Mammary epithelial cell (primary cell): Measurements from ENCODE around the gene NOTCH4.

Experiments used
- EZH2 ChIP-seq: IDR thresholded peaks from 2 replicates; pipeline ENCODE4 v1.6.1; 2012; ENCODE audit warnings: low read length, inconsistent platforms, borderline replicate concordance
- TF ChIP-seq, protein P1 (sequence below), 2 donors: IDR thresholded peaks in 1 of 2; conservative IDR thresholded peaks in 1 of 2; 2 replicates each; pipeline ENCODE4 v1.5.1; 2011 to 2012; ENCODE audit warnings: inconsistent platforms in 2 of 2, low read length in 2 of 2, mild to moderate bottlenecking in 2 of 2, control low read depth in 1 of 2, low read depth in 1 of 2; ENCODE audit not compliant: insufficient read depth in 1 of 2; ENCODE audit errors: extremely low read depth in 1 of 2

DNA sequence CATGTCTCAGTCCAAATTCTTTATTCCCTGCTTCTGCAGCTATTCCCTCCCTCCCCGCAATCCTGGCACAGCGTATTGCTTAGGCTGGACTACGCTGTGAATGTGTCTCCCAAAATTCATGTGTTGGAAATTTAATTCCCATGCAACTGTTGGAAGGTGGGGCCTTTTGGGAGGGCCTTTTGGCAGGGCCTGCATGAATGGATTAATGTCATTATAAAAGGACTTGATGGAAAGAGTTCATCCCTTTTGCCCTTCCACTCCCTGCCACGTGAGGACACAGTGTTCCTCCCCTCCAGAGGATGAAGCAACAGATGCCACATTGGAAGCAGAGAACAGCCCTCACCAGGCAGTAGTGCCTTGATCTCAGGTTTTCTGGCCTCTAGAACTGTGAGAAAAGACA is 20.4 kb upstream of the NOTCH4 start:
- no peak for TF ChIP-seq EZH2
- TF ChIP-seq, protein P1, sequence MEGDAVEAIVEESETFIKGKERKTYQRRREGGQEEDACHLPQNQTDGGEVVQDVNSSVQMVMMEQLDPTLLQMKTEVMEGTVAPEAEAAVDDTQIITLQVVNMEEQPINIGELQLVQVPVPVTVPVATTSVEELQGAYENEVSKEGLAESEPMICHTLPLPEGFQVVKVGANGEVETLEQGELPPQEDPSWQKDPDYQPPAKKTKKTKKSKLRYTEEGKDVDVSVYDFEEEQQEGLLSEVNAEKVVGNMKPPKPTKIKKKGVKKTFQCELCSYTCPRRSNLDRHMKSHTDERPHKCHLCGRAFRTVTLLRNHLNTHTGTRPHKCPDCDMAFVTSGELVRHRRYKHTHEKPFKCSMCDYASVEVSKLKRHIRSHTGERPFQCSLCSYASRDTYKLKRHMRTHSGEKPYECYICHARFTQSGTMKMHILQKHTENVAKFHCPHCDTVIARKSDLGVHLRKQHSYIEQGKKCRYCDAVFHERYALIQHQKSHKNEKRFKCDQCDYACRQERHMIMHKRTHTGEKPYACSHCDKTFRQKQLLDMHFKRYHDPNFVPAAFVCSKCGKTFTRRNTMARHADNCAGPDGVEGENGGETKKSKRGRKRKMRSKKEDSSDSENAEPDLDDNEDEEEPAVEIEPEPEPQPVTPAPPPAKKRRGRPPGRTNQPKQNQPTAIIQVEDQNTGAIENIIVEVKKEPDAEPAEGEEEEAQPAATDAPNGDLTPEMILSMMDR (conservative IDR thresholded peaks at IDR 0.05 in 1 of 2, IDR thresholded peaks at IDR 0.05 in 1 of 2; ENCODE audit: extremely low read depth in 1 of 2, insufficient read depth in 1 of 2, low read depth in 1 of 2, low read length in 2 of 2), result no peak
